ENCODE results near the gene MGRN1.

MGRN1 gene

DNA sequence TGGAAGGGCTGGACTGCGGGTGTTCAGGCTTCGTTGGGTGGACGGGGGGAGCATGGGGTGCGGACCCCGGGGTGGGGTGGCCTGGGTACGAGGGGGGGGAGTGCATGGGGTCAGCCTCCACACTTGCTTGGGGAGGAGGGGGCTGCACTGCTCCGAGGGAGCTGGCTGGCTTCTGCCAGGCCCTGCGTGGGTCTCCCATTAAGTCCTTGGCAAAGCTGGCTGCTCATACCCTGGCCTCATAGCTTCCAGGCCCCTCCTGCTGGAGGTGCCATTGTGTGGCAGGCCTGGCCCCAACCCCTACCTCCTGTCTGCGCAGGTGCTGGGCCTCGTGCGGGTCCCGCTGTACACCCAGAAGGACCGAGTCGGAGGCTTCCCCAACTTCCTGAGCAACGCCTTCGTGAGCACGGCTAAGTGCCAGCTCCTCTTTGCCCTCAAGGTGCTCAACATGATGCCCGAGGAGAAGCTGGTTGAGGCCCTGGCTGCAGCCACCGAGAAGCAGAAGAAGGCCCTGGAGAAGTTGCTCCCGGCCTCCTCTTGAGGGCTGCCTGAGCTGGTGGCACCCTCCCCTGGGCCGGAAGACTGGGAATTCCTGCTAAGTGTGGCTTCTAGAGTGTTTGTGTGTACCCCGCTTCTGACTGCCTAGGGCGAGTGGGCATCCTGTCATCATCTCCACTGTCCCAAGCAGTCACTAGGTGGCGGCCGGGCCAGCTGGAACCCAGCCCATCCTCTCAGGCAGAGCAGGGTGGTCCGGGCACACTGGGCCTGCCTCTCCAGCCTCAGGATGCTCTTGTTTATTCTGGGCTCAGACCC lies 70.2 kb downstream of the MGRN1 start:
- DNase-seq (ENCODE audit: low read depth): no peak
- peak overlapping the region; percentile 74 for H3K4me3 ChIP-seq (ENCODE audit: low read length)
- TF ChIP-seq, protein P1, sequence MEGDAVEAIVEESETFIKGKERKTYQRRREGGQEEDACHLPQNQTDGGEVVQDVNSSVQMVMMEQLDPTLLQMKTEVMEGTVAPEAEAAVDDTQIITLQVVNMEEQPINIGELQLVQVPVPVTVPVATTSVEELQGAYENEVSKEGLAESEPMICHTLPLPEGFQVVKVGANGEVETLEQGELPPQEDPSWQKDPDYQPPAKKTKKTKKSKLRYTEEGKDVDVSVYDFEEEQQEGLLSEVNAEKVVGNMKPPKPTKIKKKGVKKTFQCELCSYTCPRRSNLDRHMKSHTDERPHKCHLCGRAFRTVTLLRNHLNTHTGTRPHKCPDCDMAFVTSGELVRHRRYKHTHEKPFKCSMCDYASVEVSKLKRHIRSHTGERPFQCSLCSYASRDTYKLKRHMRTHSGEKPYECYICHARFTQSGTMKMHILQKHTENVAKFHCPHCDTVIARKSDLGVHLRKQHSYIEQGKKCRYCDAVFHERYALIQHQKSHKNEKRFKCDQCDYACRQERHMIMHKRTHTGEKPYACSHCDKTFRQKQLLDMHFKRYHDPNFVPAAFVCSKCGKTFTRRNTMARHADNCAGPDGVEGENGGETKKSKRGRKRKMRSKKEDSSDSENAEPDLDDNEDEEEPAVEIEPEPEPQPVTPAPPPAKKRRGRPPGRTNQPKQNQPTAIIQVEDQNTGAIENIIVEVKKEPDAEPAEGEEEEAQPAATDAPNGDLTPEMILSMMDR (conservative IDR thresholded peaks at IDR 0.05; ENCODE audit: low read depth, low read length): no peak

GRCh38 chr16:4695473-4696171 lies 71.0 kb downstream of the MGRN1 start:
- TF ChIP-seq, protein P1 (conservative IDR thresholded peaks at IDR 0.05; ENCODE audit: low read depth, low read length): no peak
- no peak overlapping the region for H3K4me3 ChIP-seq (ENCODE audit: low read length)
- no peak for DNase-seq (ENCODE audit: low read depth)

- no peak overlapping the region for H3K4me3 ChIP-seq (ENCODE audit: low read length)
- TF ChIP-seq, protein P1 (conservative IDR thresholded peaks at IDR 0.05; ENCODE audit: low read depth, low read length): no peak
- DNase-seq (ENCODE audit: low read depth): no peak
Observed at GRCh38 chr16:4696172-4696904, 71.7 kb downstream of the MGRN1 start.

GRCh38 chr16:4696905-4697847 lies 72.5 kb downstream of the MGRN1 start:
- DNase-seq (ENCODE audit: low read depth): no peak
- TF ChIP-seq, protein P1 (conservative IDR thresholded peaks at IDR 0.05; ENCODE audit: low read depth, low read length): no peak
- no peak overlapping the region for H3K4me3 ChIP-seq (ENCODE audit: low read length)

- H3K4me3 ChIP-seq (ENCODE audit: low read length): no peak overlapping the region
- TF ChIP-seq, protein P1 (conservative IDR thresholded peaks at IDR 0.05; ENCODE audit: low read depth, low read length): no peak
- DNase-seq (ENCODE audit: low read depth): no peak
Observed at GRCh38 chr16:4697848-4698291, 73.2 kb downstream of the MGRN1 start.

DNA sequence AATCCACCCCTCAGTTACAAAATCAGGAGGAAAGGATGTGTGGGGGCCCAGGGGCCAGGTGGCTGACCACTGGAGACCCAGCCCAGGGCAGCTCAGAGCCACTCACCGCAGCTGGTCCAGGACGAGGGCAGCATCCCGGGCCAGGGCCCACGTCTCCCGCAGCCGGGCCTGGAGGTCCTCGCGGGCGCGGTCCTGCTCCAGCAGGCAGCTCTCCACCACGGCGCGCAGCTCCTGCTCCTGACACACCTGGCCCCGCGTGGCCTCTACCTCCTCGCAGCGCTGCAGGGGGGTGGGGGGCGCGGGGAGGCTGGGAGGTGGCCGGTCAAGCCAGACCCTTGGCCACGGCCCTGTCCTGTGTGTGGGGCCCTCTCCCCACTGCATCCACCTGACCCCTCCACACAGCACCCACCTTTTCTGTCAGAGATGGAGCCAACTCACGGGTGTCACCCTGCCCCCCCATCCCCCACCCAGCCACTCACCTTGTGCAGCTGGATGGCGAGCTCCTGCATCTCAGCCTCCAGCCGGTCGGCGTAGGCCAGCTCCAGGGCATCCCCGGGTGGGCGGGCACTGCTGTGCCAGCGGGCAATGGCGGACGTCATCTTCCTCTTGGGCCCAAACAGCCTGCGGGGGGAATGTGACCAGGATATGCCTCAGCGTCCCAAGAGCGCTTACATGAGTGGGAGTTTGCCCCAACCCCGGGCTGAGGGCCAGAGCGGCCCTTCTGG lies 73.9 kb downstream of the MGRN1 start:
- TF ChIP-seq, protein P1 (conservative IDR thresholded peaks at IDR 0.05; ENCODE audit: low read depth, low read length): no peak
- no peak for DNase-seq (ENCODE audit: low read depth)
- no peak overlapping the region for H3K4me3 ChIP-seq (ENCODE audit: low read length)

Measured in retinal pigment epithelial cell (primary cell).